OCI-LY1 (cell line): ENCODE results near the gene USP40.

Experiments used
- CTCF ChIP-seq: fragments of 200-600 bp; sonication (generic), shearing (Covaris generic); IDR thresholded peaks from 2 replicates; pipeline ENCODE4 v1.5.1; 2017; ENCODE audit warnings: mild to moderate bottlenecking, antibody characterized with exemption, low read length, moderate library complexity, mixed read lengths
- EZH2 ChIP-seq: fragments of 200-600 bp; sonication (generic), shearing (Covaris generic); IDR thresholded peaks from 2 replicates; pipeline ENCODE4 v1.8.0; 2017; ENCODE audit warnings: borderline replicate concordance, mixed run types, mild to moderate bottlenecking, antibody characterized with exemption, low read length, moderate library complexity, mixed read lengths

- no peak for TF ChIP-seq CTCF
- TF ChIP-seq EZH2 = no peak
These were observed 74.5 kb downstream of the USP40 start for GRCh38 chr2:233492078-233492477.
